Gastroesophageal sphincter (tissue), 4 donors: Measurements from ENCODE around the gene PNPLA5. TPM values are rescaled to one million over a fixed set of nuclear protein-coding genes. Genes with fewer than 3 reads are reported as not detected.

ENCODE experiments used
- ATAC-seq: fragments of 150-250 bp; one replicate; pipeline ENCODE4 v1.9.1; 2016; ENCODE audit warnings: mild to moderate bottlenecking, moderate library complexity
- H3K27ac ChIP-seq, 4 donors: fragments of 200-600 bp; sonication (generic) in 3 of 4; 1 replicate in 3 of 4; 2 replicates in 1 of 4; pipeline ENCODE4 v1.5.1; 2016 to 2019
- H3K27me3 ChIP-seq: fragments of 200-600 bp; sonication (generic); one replicate; pipeline ENCODE4 v1.5.1; 2019
- H3K36me3 ChIP-seq, 2 donors: fragments of 200-600 bp; sonication (generic); one replicate each; pipeline ENCODE4 v1.5.1; 2019; ENCODE audit warnings: control low read depth in 1 of 2
- H3K4me1 ChIP-seq, 3 donors: fragments of 200-600 bp; sonication (generic); 1 replicate in 2 of 3; 2 replicates in 1 of 3; pipeline ENCODE4 v1.5.1; 2016 to 2019; ENCODE audit warnings: control low read depth in 2 of 3
- H3K4me3 ChIP-seq, 2 donors: fragments of 200-600 bp; sonication (generic); one replicate each; pipeline ENCODE4 v1.5.1; 2019; ENCODE audit warnings: mild to moderate bottlenecking in 1 of 2, moderate library complexity in 1 of 2
- H3K9me3 ChIP-seq, 3 donors: fragments of 200-600 bp; sonication (generic); one replicate each; pipeline ENCODE4 v1.5.1; 2017 to 2019; ENCODE audit warnings: control low read depth in 2 of 3
- CTCF ChIP-seq, 4 experiments: fragments of 200-600 bp in 2 of 4; fragments of 450-650 bp in 2 of 4; sonication (generic) in 1 of 4; IDR thresholded peaks; one replicate each; pipeline ENCODE4 v1.5.1; 2017 to 2019; ENCODE audit warnings: antibody characterized with exemption in 4 of 4, mild to moderate bottlenecking in 2 of 4, moderate library complexity in 2 of 4
- EP300 ChIP-seq: sonication (generic); formaldehyde crosslinking; IDR thresholded peaks from one replicate; pipeline ENCODE4 v1.6.1; 2017; ENCODE audit warnings: antibody characterized with exemption, mild to moderate bottlenecking
- POLR2A ChIP-seq, 2 donors: fragments of 450-650 bp; IDR thresholded peaks; one replicate each; pipeline ENCODE4 v1.6.1; 2017; ENCODE audit warnings: antibody characterized with exemption in 2 of 2, mild to moderate bottlenecking in 2 of 2, moderate library complexity in 1 of 2
- POLR2AphosphoS5 ChIP-seq: sonication (generic); formaldehyde crosslinking; IDR thresholded peaks from one replicate; pipeline ENCODE4 v1.6.1; 2017; ENCODE audit warnings: antibody characterized with exemption
- WGBS, 2 donors: methylation state at CpG; one replicate each; pipeline ENCODE4 v1.1.5; 2018; ENCODE audit warnings: low coverage in 1 of 2; 5-methylcytosine and 5-hydroxymethylcytosine counted together
- total RNA-seq, 4 donors: library from RNA; depleted of rRNA; stranded (reverse); fragments of >200 nt; gene quantifications; one replicate each; pipeline ENCODE4 v1.1.0, GENCODE V29; 2016

Gene PNPLA5
- total RNA-seq, 4 donors from 2014 or later: not detected

- Histone ChIP-seq H3K27ac (no peak overlapping the region), H3K27me3 (peaks cover 84% of the 10 kb centered on the region), H3K36me3 (no peaks in the 10 kb centered on the region), H3K9me3 (peaks cover 0 to 6% (median 0%) of the 10 kb centered on the region in 3 donors), H3K4me3 (no peak overlapping the region), H3K4me1 (peaks cover 0 to 18% (median 0%) of the 10 kb centered on the region in 3 donors)
- ATAC-seq: no peak
- TF ChIP-seq POLR2AphosphoS5 (no peak), CTCF (IDR thresholded peaks at IDR 0.05) (no peak), EP300 (no peak), POLR2A (IDR thresholded peaks at IDR 0.05) (no peak)
- WGBS, 2 donors: no CpG with 5 or more reads among the region's 3 CpGs
Measured at GRCh38 chr22:43922123-43922522, 30.3 kb upstream of the PNPLA5 start.

GRCh38 chr22:43921370-43921769 lies 29.6 kb upstream of the PNPLA5 start:
- TF ChIP-seq POLR2A (IDR thresholded peaks at IDR 0.05): no peak
- no peak for TF ChIP-seq CTCF (IDR thresholded peaks at IDR 0.05)
- no peak for TF ChIP-seq POLR2AphosphoS5
- TF ChIP-seq EP300: no peak
- no peaks in the 10 kb centered on the region for H3K36me3 ChIP-seq
- no peak overlapping the region for H3K4me3 ChIP-seq
- peaks cover 0 to 18% (median 0%) of the 10 kb centered on the region in 3 donors for H3K4me1 ChIP-seq
- WGBS, 2 donors: no CpG with 5 or more reads among the region's 4 CpGs
- no peak overlapping the region for H3K27ac ChIP-seq
- peaks cover 89% of the 10 kb centered on the region for H3K27me3 ChIP-seq
- ATAC-seq: no peak
- H3K9me3 ChIP-seq: peaks cover 0 to 6% (median 0%) of the 10 kb centered on the region in 3 donors

GRCh38 chr22:43919106-43919973 lies 27.5 kb upstream of the PNPLA5 start:
- Histone ChIP-seq H3K4me1 (peaks cover 0 to 16% (median 0%) of the 10 kb centered on the region in 3 donors), H3K9me3 (peaks cover 0 to 8% (median 0%) of the 10 kb centered on the region in 3 donors), H3K27ac (no peak overlapping the region), H3K4me3 (no peak overlapping the region), H3K27me3 (peaks cover 89% of the 10 kb centered on the region), H3K36me3 (no peaks in the 10 kb centered on the region)
- ATAC-seq: no peak
- 74 to 77% methylated on average over 11 to 15 of the region's 16 CpGs for WGBS, 2 donors
- TF ChIP-seq CTCF (IDR thresholded peaks at IDR 0.05): no peak
- no peak for TF ChIP-seq POLR2A (IDR thresholded peaks at IDR 0.05)
- TF ChIP-seq EP300: no peak
- no peak for TF ChIP-seq POLR2AphosphoS5

GRCh38 chr22:43917521-43917920 lies 25.7 kb upstream of the PNPLA5 start:
- peaks cover 90% of the 10 kb centered on the region for H3K27me3 ChIP-seq
- 53 to 80% methylated on average over 2 to 4 of the region's 6 CpGs for WGBS, 2 donors

More at GRCh38 chr22:43917521-43917920, 25.7 kb upstream of the PNPLA5 start:
- no peak for TF ChIP-seq POLR2AphosphoS5
- no peak for TF ChIP-seq EP300
- TF ChIP-seq POLR2A (IDR thresholded peaks at IDR 0.05): no peak
- TF ChIP-seq CTCF (IDR thresholded peaks at IDR 0.05): no peak
- no peaks in the 10 kb centered on the region for H3K36me3 ChIP-seq
- no peak overlapping the region for H3K27ac ChIP-seq
- peaks cover 0 to 5% (median 0%) of the 10 kb centered on the region in 3 donors for H3K9me3 ChIP-seq
- H3K4me3 ChIP-seq: no peak overlapping the region
- no peaks in the 10 kb centered on the region for H3K4me1 ChIP-seq
- no peak for ATAC-seq
